GM06990 (cell line): Measurements from ENCODE around the gene DNAJC13.
A peak's percentile ranks its signal among the peaks of the same experiment; 100 is the strongest.

Experiments
- DNase-seq: peaks from one replicate; pipeline ENCODE4 v3.0.0-alpha.2; 2011; ENCODE audit not compliant: insufficient read length; ENCODE audit errors: extremely low read depth
- H3K27me3 ChIP-seq: replicated peaks from 2 replicates; pipeline ENCODE4 v1.6.0; 2011; ENCODE audit warnings: low read length; ENCODE audit not compliant: control insufficient read depth, insufficient read depth
- H3K36me3 ChIP-seq: 2 replicates; pipeline ENCODE4 v1.5.1; 2011; ENCODE audit warnings: low read length; ENCODE audit not compliant: control insufficient read depth, insufficient read depth
- H3K4me3 ChIP-seq: replicated peaks from 2 replicates; pipeline ENCODE4 v1.5.1; 2011; ENCODE audit warnings: low read depth, mild to moderate bottlenecking, control low read depth, low read length
- CTCF ChIP-seq: IDR thresholded peaks from 2 replicates; pipeline ENCODE4 v1.5.1; 2011; ENCODE audit warnings: low read length, control low read depth, mild to moderate bottlenecking, inconsistent platforms; ENCODE audit not compliant: insufficient read depth, poor library complexity, severe bottlenecking

The DNAJC13 gene

GRCh38 chr3:132416161-132416560 lies 1.1 kb upstream of the DNAJC13 start:
- Histone ChIP-seq H3K36me3 (no peaks in the 10 kb centered on the region), H3K4me3 (no peak overlapping the region), H3K27me3 (no peaks in the 10 kb centered on the region)
- no peak for TF ChIP-seq CTCF
- no peak for DNase-seq

- Histone ChIP-seq H3K36me3 (no peaks in the 10 kb centered on the region), H3K27me3 (no peaks in the 10 kb centered on the region), H3K4me3 (peak overlapping the region; percentile 68)
- no peak for TF ChIP-seq CTCF
- DNase-seq = no peak
Observed at GRCh38 chr3:132417695-132418411, 551 bp downstream of the DNAJC13 start.

GRCh38 chr3:132418916-132419315 lies 1.6 kb downstream of the DNAJC13 start:
- Histone ChIP-seq H3K36me3 (no peaks in the 10 kb centered on the region), H3K4me3 (peak overlapping the region; percentile 68), H3K27me3 (no peaks in the 10 kb centered on the region)
- TF ChIP-seq CTCF = no peak
- no peak for DNase-seq

- no peak for DNase-seq
- Histone ChIP-seq H3K4me3 (no peak overlapping the region), H3K36me3 (no peaks in the 10 kb centered on the region), H3K27me3 (no peaks in the 10 kb centered on the region)
- TF ChIP-seq CTCF = no peak
Observed at GRCh38 chr3:132421832-132422231, 4.5 kb downstream of the DNAJC13 start.

- TF ChIP-seq CTCF = no peak
- Histone ChIP-seq H3K27me3 (no peaks in the 10 kb centered on the region), H3K4me3 (no peak overlapping the region), H3K36me3 (no peaks in the 10 kb centered on the region)
- DNase-seq = no peak
Observed at GRCh38 chr3:132422531-132422930, 5.2 kb downstream of the DNAJC13 start.

- no peak for TF ChIP-seq CTCF
- Histone ChIP-seq H3K36me3 (no peaks in the 10 kb centered on the region), H3K4me3 (no peak overlapping the region), H3K27me3 (no peaks in the 10 kb centered on the region)
- no peak for DNase-seq
Observed at GRCh38 chr3:132432639-132433038, 15.3 kb downstream of the DNAJC13 start.
